Measurements from ENCODE around the gene EEFSEC.
A peak's percentile ranks its signal among the peaks of the same experiment; 100 is the strongest.

Gene EEFSEC

GRCh38 chr3:128404276-128405068, 251.2 kb downstream of the EEFSEC start:
- intact Hi-C loops (cut with DNase I), result no loop called here
- no peak for DNase-seq

GRCh38 chr3:128405554-128406277, 252.4 kb downstream of the EEFSEC start:
- no peak for DNase-seq
- intact Hi-C loops (cut with DNase I), result no loop called here

GRCh38 chr3:128407247-128407646, 254.0 kb downstream of the EEFSEC start:
- no peak for DNase-seq
- intact Hi-C loops (cut with DNase I), result no loop called here

- no peak for DNase-seq
- intact Hi-C loops (cut with DNase I), result no loop called here
Measured at GRCh38 chr3:128408012-128408692, 254.9 kb downstream of the EEFSEC start.

- DNase-seq, result peak in 13 of 42 donors; percentile 5 to 55 (median 22)
- intact Hi-C loops (cut with DNase I), result no loop called here
Measured at GRCh38 chr3:128408693-128409623, 255.7 kb downstream of the EEFSEC start.

- intact Hi-C loops (cut with DNase I), result no loop called here
- no peak for DNase-seq
Measured at GRCh38 chr3:128409624-128410581, 256.6 kb downstream of the EEFSEC start.

- intact Hi-C loops (cut with DNase I), result no loop called here
- no peak for DNase-seq
Measured at GRCh38 chr3:128410669-128411573, 257.6 kb downstream of the EEFSEC start.

GRCh38 chr3:128411574-128412064, 258.3 kb downstream of the EEFSEC start:
- DNase-seq, result no peak
- intact Hi-C loops (cut with DNase I), result no loop called here

GRCh38 chr3:128412180-128413002, 259.1 kb downstream of the EEFSEC start:
- intact Hi-C loops (cut with DNase I), result no loop called here
- DNase-seq, result no peak

GRCh38 chr3:128413003-128413370, 259.7 kb downstream of the EEFSEC start:
- no peak for DNase-seq
- intact Hi-C loops (cut with DNase I), result no loop called here

- no peak for DNase-seq
- intact Hi-C loops (cut with DNase I), result no loop called here
Measured at GRCh38 chr3:128413413-128414205, 260.3 kb downstream of the EEFSEC start.

- intact Hi-C loops (cut with DNase I), result no loop called here
- DNase-seq, result no peak
Measured at GRCh38 chr3:128415200-128415772, 262.0 kb downstream of the EEFSEC start.

- no peak for DNase-seq
- intact Hi-C loops (cut with DNase I), result no loop called here
Measured at GRCh38 chr3:128415773-128416577, 262.7 kb downstream of the EEFSEC start.

Data from head of caudate nucleus (tissue), 42 donors.